ENCODE measurements around the gene TSSC4. TPM values are rescaled to one million over a fixed set of nuclear protein-coding genes. Genes with fewer than 3 reads are reported as not detected.

Gene TSSC4
- total and polyA plus RNA-seq, 9 of the 15 experiments (the other 6 are each of a cell fraction or from before 2014, with no cell fraction given), result 0.41 to 54.2 (median 11.0) TPM

GRCh38 chr11:2412323-2412722 lies 11.8 kb downstream of the TSSC4 start:
- DNase-seq (ENCODE audit: extremely low read depth in 1 of 4, low spot score in 3 of 4) (no peak), FAIRE-seq (no peak), ATAC-seq (no peak)
- Histone ChIP-seq H3K9ac (ENCODE audit: insufficient read depth in 1 of 2, low read depth in 2 of 2, low read length in 2 of 2) (no peak overlapping the region), H3K9me3 (replicated peaks; ENCODE audit: control insufficient read depth, insufficient read depth, low read depth, low read length) (no peaks in the 10 kb centered on the region), H3K4me1 (replicated peaks in 1 of 2; ENCODE audit: control insufficient read depth in 2 of 2, insufficient read depth in 2 of 2, low read length in 2 of 2) (peaks cover 0 to 72% of the 10 kb centered on the region in 2 experiments; a peak in 3 of 5 replicates), H3K9me1 (ENCODE audit: control insufficient read depth, insufficient read depth, low read length) (no peaks in the 10 kb centered on the region), H3K79me2 (ENCODE audit: control insufficient read depth, insufficient read depth, low read length) (no peaks in the 10 kb centered on the region), H2AFZ (ENCODE audit: low read depth, low read length) (no peak overlapping the region), H3K36me3 (ENCODE audit: control insufficient read depth, insufficient read depth, low read length) (no peaks in the 10 kb centered on the region), H4K20me1 (replicated peaks; ENCODE audit: control insufficient read depth, insufficient read depth, low read length) (peaks cover 13% of the 10 kb centered on the region; the same call in 1 of the 2 replicates), H3K4me2 (ENCODE audit: insufficient read depth, low read length) (no peak overlapping the region), H3K27me3 (ENCODE audit: control insufficient read depth in 2 of 2, insufficient read depth in 2 of 2, low read length in 2 of 2) (peaks cover 28 to 91% of the 10 kb centered on the region in 2 experiments; a peak in 4 of 5 replicates), H3K4me3 (no peak overlapping the region), H3K27ac (ENCODE audit: extremely low read depth, low read depth, low read length) (no peak overlapping the region)
- WGBS (ENCODE audit: insufficient coverage, low coverage, missing lambda C conversion rate), result 15% methylated on average over 5 of the region's 6 CpGs
- ChIA-PET CTCF (ENCODE audit: low intra/inter-chr PET ratio) (no interaction called here), POLR2A (no interaction called here)
- in situ Hi-C loops (cut with MboI) (no loop called here), intact Hi-C loops (cut with micrococcal nuclease) (no loop called here)
- TF ChIP-seq SRSF9 (IDR thresholded peaks at IDR 0.05; ENCODE audit: borderline replicate concordance, low read depth, low read length) (no peak), TCF3 (CRISPR knock-in tag; IDR thresholded peaks at IDR 0.05) (no peak), HDAC2 (IDR thresholded peaks at IDR 0.05) (no peak), ZNF146 (CRISPR knock-in tag; IDR thresholded peaks at IDR 0.05; ENCODE audit: unreplicated experiment) (no peak), STAT5A (IDR thresholded peaks at IDR 0.05; ENCODE audit: borderline replicate concordance, low read length) (no peak), WHSC1 (IDR thresholded peaks at IDR 0.05; ENCODE audit: low read length) (no peak), TAF7 (tag; IDR thresholded peaks at IDR 0.05) (no peak), ZNF77 (CRISPR knock-in tag; IDR thresholded peaks at IDR 0.05) (no peak), PHB (CRISPR knock-in tag; IDR thresholded peaks at IDR 0.05) (no peak)
- BruUV-seq (replicated peaks), result no TSS peak

Measured in K562 (cell line).